NCI-H446 treated with DMSO at 0.1 percent for 48 hours (cell line): ENCODE results near the gene NEDD4L.

Source experiments
- DNase-seq: peaks from one replicate; lab custom pipeline; 2025; lab: John Stamatoyannopoulos, UW

NEDD4L gene

DNA sequence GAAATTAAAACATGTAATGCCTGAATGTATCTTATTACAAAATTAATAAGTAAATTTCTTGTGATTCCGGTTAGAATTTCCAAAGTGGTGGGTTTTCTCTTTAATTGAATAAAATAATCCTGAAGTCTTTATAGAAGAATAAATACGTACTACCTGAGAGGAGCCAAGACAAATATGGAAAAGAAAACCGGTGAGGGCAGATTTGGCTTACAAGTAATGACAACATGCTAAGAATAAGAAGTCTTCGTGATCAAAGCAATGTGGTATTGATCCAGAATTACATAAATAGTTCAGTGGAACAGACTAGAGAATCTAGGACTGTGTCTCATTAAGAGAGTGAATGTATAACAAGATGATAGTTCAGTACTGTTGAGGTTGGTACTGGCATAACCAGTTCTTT lies 167.5 kb downstream of the NEDD4L start:
- no peak for DNase-seq

DNA sequence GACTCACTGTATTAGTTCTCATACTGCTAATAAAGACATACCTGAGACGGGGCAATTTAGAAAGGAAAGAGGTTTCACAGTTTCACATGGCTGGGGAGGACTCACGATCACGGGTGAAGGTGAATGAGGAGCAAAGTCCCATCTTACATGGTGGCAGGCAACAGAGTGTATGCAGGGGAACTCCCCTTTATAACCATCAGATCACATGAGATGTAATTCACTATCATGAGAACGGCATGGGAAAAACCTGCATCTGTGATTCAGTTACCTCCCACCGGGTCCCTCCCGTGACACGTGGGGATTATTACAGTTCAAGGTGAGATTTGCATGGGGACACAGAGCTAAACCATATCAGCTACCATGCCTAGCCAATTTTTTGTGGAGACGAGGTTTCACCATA lies 168.2 kb downstream of the NEDD4L start:
- no peak for DNase-seq

DNA sequence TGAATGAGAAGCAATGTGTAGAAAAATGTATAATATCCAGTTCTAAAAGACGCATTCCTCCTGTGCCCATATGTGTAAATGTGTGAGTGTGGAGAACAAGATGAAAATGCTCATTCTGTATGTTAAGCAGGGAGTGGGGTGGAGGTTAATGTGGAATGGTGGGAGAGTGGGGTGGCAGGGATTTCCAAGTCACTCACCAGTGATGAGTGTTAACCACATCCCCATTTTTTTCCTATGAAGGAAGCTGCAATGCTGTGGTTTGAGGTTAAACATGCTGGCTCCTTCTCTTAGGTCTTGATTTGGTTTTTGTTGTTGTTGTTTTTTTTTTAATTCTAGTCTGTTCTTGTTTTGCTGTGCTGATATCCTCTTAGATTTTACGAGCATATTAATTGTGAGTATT lies 169.4 kb downstream of the NEDD4L start:
- no peak for DNase-seq

DNA sequence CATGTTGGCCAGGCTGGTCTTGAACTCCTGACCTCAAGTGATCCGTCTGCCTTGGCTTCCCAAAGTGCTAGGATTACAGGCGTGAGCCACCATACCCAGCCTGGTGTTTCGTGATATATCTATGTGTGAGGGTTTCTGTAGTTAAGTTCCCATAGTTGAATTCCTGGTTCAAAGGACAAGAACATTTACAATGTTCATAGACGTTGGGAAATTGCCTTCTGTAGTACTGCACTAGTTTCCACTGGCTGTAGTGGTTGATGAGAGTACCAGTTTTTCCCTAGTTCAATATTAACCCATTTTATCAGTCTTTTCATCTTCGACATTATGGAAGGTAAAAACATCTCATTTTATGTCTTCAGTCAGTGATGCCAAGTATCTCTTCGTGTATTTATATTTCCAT lies 171.0 kb downstream of the NEDD4L start:
- DNase-seq = no peak

DNA sequence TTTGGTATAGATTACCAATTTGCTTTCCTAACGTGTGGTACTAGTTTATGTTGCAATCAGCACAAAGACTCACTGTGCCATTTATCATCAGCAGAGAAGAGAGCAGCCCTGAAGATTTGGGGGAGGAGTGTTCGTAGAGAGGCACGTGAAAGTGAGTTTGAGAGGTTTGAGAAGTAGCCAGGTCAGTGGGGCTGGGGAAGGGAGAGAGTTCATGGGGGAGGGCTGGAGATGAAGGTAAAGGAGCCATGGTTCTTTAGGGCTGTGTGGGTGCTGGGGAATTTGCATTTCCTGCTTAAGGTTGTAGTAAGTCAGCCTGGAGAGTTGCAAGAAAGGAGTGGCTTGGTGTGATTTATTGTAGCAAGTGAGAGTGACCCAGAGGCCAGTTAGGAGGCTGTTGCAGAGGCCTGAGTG lies 172.1 kb downstream of the NEDD4L start:
- no peak for DNase-seq

DNA sequence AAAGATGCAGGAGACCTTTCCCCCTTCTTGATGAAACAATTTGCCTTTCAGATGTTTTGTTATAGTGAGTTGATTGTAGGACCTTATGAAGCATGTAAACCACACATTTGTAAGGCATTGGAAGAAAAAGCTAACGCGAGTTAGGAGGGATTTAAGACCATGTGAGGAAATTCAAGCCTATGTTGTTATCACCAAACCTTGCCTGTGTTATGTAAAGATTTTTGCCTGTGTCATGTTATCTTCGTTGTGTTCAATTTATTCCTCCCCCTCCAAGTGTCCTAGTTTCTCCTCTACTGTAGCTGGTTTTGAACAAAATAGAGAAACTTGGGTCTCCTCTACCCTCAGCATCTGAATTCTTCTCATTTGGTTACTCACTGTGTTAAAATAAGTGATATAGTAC lies 173.0 kb downstream of the NEDD4L start:
- DNase-seq = no peak

DNA sequence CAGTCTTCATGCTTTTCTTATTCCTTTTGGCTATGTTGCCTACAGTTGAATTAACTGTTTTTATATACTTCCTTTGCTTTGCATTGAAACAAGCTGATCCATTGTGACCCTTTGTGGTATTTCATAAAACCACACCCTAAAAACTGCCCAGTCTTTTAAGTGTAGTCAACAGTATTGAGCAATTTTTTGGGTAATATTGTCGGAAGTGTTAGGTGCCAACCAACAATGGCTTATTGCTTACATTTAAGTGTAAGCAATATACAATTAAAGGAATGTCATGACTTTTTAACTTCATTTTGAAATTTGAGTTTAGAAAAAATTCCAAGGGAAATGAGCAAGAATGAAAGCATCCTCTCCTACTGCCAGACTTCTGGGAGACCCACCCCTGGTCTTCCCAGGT lies 174.1 kb downstream of the NEDD4L start:
- DNase-seq = no peak

DNA sequence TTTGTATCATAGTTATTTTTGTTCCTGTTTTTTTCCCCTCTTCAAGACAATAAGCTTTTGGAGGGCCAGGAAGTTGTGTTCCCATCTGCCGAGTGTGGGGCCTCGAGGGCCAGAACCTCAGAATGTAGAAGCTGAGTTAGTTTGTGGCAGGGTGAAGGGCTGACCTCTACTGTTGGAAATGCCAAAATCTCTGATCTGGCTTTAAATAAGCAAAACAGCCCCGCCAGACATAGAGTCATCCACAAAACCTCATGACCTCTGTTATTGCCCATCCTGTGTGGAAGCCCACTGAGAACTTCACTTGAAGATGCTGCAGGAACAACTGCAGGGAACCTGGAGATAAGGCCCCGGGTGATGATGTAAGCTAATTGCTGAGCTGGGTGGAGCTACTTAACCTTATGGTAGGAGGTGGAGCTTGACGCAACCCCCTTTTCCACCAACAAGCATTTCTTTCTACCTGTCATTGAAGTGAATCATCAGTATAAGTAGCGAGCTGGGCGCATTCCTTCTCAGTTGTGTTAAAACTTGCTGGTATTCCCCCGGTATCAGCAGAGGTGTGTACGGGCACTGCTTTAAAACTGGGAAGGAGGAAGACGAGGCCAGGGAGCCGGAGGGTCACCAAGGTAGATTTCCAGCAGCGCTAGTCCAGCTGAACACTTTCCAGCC lies 177.2 kb downstream of the NEDD4L start:
- no peak for DNase-seq

DNA sequence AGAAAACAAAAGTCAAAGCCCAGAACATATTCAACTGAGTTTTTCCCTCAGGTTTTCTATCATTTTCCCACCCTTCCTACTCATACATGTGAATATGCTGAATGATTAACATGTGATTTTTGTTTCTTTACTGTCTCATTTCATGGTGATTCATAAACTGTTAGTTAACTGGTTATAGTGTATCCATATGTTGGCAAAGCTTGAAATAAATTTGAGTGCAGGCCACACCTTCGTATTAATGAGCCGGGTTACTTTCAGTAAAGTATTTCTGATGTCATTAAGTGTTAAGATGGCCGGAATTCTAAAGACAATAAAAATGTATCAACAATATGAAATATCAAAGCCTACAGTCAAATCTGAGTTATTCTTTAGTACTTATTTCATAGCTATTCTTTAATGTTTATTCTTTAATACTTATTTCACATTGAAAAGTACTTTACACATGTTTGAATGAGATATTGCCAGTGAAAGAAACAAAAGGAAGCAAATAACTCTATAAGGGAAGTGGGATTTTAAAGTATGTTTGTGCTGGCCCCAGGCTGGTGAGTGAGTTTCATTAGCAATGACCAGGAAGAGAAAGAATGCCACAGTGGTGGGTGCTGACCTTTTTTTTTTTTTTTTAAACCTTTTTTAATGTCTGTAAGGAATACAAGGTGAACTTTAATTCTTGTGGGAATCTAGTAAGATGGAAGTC lies 178.6 kb downstream of the NEDD4L start:
- no peak for DNase-seq

DNA sequence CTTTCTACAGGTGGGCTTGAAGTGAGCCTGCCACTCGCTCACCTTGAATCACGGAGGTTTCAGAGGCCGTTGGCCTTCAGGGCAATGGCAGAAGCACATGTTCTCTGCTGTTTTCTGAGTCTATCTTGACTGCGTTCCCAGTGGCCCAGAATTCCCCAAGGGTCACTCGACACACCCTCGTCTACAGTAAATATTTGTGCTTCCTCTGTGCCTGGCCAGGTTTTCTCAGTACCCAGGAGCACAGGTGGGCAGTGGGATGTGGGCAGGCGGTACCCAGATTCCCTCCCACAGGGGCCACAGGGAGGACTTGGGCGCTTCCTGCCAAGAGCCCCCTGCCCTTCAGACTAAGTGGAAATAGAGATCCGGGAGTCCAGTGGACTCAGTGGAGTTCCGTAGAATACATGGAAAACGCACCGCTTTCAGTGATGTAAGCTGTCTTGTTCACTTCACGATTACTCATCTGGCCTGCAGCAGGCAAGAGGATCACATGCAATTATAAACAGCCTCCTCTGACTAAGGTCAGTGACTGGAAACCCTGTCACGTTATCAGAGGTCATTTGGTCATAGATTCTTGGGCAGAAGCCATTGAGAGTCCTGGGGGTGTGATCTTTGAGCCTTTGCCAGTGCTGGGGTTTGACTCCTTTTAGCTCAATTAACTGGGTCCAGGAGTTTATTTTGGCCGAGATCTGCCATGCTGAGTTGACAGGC lies 179.8 kb downstream of the NEDD4L start:
- no peak for DNase-seq

DNA sequence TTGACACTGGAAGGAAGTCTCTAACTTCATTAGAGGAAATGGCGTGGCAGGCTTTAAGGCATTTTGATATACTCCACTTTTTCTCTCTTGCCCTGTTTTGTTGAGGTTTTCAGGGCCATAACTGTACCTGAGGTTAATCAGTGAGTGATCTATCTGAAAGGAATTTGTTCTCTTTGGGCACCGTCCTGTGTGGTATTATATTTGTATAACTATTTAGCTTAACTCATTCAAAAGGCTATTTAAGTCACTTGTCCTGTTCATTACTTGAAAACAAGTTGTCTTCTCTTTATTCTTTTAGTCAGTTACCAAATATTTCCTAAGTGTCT lies 180.4 kb downstream of the NEDD4L start:
- DNase-seq = no peak

DNA sequence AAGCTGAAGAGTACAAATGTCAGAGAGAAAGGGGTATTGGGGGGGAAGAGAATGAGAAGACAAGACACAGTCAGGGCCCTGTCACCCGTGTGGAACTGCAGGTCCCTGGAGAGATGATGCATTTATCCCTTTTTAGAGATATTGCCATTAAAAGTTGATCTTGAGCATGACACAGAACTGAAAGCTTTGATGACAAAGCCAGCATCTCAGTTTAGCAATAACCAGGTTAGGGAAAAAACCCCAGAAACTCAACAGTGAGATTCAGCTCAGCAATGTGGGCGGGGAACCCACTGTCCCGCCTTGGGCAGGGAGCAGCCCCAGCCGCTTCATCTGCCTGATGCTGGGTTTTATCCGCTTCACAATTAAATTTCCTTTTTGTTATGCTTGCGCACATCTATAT lies 181.1 kb downstream of the NEDD4L start:
- no peak for DNase-seq

DNA sequence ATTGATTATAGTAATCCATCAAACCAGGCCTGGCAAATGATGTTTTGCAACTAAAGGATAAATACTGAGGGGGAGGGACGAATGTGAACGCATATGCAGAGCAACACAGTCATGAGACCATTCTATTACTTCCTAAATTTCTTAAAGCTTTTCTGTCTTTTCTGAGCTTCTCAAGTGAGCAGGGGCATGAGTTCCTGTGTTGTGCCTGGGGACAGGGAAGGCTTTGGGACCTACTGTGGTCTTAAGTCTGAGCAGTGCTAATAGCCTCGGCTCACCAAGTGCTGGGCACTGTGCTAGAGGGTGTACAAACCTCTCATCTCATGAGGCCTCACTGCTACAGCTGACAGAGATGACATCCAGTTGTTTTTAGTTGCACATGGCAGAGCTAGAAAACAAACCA lies 182.4 kb downstream of the NEDD4L start:
- no peak for DNase-seq

DNA sequence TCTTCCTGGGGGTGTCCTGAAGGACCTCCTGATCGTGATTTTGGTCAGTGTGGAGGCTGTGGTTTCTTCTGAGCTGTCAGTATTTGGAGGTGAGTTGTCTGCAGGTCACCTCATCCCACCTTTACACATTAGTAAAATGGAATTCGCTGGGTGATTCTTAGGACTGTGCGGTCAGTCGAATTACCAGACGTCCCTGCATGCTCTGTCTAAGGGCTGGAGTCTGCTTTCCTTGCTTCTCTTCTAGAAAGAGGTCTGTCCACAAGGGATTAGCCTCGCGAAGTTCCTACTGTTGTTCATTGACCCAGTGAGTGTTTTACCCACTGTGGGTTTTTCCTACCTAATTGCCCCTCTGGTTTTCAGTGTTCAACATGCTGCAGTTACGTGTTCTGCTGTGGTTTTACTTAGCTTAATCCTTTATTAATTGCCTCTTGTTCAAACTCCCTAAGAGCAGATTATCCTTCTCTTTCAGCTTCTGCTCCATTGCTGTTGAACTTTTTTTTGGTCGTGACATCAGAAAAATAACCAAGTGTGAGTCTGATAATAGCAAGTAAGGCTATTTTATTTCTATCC lies 183.4 kb downstream of the NEDD4L start:
- no peak for DNase-seq

DNA sequence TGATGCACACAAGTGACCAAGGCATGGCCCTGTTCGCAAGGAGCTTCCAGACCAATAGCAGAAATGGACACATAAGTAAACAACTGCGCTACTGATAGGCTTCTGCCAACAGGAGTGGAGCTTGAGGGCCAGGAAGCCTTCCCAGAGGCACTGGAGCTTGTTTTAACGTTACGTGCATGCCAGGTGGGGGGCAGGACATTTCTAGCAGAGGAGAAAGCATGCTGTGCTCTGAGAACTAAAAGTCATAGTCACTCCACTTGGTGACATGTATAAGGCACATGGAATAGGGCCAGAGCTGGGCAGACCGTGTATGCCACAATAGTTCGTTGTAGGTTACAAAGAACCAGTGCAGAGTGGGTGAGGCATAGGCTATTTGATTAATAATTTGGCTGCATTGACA lies 184.2 kb downstream of the NEDD4L start:
- no peak for DNase-seq

DNA sequence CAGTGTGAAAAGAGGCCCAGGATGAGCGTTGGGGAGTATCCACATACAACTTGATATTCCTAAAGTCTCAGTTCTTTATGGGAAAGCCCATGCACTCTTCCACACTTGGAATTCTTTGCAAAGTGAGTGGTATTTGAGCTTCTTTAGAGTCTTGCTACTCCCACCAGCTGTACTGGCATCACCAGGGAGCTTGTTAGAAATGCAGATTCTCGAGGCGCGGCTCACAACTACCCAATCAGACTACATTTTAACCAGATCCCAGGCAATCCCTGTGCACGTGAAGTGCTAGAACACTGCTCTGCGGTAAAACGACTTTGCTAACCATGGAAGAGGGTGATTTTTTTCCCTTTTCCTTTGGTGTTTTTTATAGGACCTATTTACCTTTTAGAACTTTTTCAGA lies 184.7 kb downstream of the NEDD4L start:
- no peak for DNase-seq

DNA sequence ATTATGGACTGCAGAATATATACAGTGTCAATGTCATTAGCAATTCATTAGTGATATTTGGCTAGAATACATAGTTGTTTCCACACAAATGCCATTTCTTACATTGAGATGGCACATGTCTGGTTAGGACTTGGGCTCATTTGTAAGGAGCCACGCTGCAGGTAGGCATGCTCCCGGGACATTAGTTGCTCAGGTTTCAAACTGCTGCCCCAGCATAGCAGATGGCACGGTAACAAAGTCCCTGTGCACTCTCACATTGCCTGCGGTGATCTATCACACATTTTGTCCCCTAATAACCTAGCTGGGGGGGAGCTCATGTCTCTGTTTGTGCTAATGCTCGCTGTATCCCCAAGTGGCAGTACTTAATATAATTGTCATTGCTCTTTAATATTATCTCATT lies 185.1 kb downstream of the NEDD4L start:
- no peak for DNase-seq

DNA sequence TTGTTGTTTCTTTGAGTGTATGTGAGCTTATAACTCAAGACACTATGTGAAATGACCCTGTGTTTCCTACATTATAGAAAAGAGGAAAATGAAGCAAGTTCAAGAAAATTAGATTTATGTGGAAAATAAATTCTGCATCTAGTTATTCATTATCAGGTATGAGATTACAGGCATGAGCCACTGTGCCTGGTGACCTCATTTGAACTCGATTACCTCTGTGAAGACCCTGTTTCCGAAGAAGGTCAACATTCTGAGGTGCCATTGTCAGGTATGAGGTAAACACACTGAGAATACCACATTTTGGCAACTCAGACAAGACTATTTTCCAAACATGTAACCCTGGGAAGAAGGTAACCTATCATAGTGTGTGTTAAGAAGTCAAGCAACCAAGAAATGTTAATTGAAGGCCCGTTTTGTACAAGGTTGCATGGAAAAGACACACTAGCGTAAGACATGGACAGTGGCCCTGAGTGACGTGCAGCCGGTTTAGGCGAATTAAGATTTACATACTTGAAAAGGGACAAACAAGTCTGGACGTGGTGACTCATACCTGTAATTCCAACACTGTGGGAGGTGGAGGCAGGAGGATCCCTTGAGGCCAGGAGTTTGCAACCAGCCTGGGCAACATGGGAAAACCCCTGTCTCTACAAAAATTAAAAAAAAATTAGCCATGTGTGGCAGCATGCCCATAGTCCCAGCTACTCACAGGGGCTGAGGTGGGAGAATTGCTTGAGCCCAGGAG lies 186.6 kb downstream of the NEDD4L start:
- no peak for DNase-seq

DNA sequence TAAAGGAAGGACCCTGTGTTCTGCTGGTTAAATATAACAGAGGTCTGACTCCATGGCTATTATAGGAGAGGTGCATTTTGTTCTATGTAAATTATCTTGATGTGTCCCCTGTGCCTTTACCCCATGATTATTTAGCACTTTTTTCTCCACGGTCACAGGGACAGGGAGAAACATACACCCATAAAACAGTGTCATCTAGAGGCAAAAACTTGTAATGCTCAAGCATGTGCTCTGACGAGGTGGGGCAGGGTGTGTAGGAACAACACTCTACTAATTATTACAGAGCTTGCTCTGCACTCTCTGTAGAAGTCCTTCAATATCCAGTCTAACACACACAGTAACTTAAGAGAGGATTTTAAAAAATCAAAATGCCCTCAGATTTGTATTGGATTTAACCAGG lies 187.9 kb downstream of the NEDD4L start:
- DNase-seq = no peak

DNA sequence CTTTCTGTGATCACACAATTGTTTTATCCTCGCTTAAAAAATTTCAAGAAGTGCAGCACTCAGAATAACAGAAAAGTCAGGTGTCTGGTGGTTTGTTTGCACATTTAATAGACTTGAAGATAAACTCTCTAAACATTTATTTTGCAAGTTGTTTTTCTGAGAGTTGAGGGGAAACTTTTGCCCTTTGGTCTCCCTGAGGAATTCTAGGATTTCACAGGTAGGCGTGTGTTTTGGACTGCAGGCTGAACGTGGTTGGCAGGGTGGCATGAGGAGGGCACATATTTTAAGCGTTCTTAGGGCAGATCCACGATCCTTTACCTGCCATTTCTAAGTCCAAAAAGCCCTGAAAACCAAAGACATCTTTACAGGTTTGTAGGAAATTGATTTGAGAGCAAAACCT lies 188.6 kb downstream of the NEDD4L start:
- no peak for DNase-seq

DNA sequence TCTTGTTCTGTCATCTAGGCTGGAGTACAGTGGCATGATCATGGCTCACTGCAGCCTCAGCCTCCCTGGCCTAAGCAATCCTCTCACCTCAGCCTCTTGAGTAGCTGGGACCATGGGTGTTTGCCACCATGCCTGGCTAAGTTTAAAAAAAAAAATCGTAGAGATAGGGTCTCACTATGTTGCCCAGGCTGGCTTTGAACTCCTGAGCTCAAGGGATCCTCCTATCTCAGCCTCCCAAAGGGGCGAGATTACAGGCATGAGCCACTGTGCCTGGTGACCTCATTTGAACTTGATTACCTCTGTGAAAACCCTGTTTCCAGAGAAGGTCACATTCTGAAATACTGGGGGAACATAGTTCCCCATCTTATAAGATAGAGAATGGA lies 190.3 kb downstream of the NEDD4L start:
- DNase-seq = no peak

DNA sequence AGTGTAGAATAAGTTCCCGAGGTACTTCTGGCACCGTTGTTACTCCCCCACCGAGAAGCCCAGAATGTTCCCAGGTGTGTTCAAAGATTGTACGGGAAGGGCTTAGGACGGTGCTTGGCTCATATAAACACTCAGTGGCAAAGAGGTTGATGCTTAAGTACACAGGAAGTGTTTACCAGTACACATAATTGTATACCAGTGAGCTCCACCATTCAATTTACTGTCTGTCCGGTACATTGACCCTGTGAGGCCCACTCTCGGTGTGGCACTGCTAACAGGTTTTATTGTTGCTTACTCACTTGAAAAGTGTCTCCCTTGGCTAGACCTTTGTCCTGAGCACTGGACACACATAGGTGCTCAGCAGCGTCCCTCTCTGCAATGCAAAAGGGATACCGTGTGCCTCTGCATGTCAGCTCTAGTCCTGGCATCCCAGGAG lies 191.0 kb downstream of the NEDD4L start:
- no peak for DNase-seq

DNA sequence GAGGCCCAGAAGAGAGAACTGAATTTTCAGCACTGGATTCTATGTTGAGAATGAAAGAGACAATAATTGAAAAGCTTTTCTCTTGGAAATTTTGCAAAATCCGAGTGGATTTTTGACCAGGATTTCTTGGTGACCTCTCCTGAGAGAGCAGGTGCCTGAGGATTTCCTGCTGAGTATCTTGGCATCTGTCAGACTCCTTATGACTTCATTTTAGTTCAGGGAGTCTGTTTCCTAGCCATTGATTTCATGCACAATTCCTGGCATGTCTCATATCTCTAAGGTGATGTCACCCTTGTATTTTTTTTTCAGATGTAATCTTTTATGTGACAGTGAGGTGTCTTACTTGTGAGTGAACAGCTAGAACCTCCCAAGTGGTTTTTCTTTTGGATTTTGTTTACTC lies 195.9 kb downstream of the NEDD4L start:
- no peak for DNase-seq
